ENCODE results near the gene C12orf57. TPM values are rescaled to one million over a fixed set of nuclear protein-coding genes. Genes with fewer than 3 reads are reported as not detected.

The C12orf57 gene
- total and polyA plus RNA-seq, 2 donors from 2014 or later: 175 to 336 TPM

DNA sequence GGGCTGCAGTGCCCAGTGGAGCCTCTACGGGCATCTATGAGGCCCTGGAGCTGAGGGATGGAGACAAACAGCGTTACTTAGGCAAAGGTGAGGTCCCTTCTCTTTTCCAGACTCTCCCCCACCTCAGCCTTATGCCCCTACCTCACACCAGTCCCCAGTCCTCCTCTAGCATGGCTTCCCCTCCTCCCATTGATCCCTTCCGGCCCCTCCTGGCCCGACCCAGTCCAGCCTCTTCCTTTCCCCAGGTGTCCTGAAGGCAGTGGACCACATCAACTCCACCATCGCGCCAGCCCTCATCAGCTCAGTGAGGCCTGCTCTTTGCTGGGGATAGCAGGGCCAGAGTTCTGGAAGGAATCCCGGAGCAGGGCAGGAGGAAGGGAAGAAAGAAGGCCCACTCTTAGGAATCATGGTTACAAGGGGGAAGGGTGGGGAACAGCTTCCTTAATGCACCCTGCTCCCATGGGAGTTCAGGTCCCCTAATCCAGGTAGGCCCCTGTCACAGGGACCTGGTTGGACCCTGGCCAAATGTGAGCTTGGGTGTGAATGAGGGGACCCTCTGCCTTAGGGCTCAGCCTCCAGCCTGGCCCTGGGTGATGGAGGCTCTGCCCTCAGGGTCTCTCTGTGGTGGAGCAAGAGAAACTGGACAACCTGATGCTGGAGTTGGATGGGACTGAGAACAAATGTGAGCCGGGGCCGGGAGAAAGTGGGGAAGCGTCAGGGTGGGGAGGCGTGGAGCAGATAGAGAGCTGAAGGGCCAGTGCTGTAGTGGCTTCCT is 27.2 kb upstream of the C12orf57 start:
- H3K36me3 ChIP-seq (ENCODE audit: control insufficient read depth in 2 of 3, insufficient read depth in 3 of 3, low read length in 3 of 3): no peaks in the 10 kb centered on the region
- H3K27ac ChIP-seq (ENCODE audit: low read depth in 2 of 2, low read length in 2 of 2): no peak overlapping the region
- H3K4me1 ChIP-seq (ENCODE audit: control insufficient read depth in 2 of 3, insufficient read depth in 2 of 3, low read depth in 1 of 3, low read length in 3 of 3): peaks cover 0 to 6% (median 0%) of the 10 kb centered on the region in 3 donors
- H3K9ac ChIP-seq (ENCODE audit: low read length in 3 of 3): no peak overlapping the region
- no peak for FAIRE-seq
- peak in 1 of 5 donors; percentile 52 for DNase-seq
- TF ChIP-seq, protein P1, sequence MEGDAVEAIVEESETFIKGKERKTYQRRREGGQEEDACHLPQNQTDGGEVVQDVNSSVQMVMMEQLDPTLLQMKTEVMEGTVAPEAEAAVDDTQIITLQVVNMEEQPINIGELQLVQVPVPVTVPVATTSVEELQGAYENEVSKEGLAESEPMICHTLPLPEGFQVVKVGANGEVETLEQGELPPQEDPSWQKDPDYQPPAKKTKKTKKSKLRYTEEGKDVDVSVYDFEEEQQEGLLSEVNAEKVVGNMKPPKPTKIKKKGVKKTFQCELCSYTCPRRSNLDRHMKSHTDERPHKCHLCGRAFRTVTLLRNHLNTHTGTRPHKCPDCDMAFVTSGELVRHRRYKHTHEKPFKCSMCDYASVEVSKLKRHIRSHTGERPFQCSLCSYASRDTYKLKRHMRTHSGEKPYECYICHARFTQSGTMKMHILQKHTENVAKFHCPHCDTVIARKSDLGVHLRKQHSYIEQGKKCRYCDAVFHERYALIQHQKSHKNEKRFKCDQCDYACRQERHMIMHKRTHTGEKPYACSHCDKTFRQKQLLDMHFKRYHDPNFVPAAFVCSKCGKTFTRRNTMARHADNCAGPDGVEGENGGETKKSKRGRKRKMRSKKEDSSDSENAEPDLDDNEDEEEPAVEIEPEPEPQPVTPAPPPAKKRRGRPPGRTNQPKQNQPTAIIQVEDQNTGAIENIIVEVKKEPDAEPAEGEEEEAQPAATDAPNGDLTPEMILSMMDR (IDR thresholded peaks at IDR 0.05; ENCODE audit: borderline replicate concordance, extremely low read depth, insufficient read depth): no peak
- no peaks in the 10 kb centered on the region for H3K27me3 ChIP-seq (ENCODE audit: control insufficient read depth, insufficient read depth, low read length)
- no peaks in the 10 kb centered on the region for H3K9me3 ChIP-seq (ENCODE audit: control insufficient read depth in 2 of 3, insufficient read depth in 1 of 3, low read length in 3 of 3)
- intact Hi-C loops (cut with DNase I): no loop called here
- no peak overlapping the region for H3K4me3 ChIP-seq (ENCODE audit: low read length in 3 of 3)

DNA sequence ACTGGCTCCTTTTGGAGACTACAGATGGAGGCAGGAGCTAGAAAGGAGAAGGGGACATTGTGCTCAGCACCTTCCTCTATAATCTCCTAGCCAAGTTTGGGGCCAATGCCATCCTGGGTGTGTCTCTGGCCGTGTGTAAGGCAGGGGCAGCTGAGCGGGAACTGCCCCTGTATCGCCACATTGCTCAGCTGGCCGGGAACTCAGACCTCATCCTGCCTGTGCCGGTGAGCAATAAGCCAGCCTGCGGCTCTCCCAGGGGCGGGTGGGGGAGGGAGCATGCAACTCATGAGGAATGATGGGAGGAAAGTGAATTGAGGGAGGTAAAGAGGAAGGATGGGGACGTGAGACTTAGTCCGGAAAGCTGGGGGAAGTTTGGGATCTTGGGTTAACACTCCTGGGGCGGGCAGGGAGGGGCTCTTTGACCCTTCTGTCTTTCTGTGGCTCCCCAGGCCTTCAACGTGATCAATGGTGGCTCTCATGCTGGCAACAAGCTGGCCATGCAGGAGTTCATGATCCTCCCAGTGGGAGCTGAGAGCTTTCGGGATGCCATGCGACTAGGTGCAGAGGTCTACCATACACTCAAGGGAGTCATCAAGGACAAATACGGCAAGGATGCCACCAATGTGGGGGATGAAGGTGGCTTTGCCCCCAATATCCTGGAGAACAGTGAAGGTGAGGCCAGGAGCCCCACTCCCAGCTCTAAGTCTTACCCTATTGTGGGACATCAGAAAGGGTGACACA is 26.2 kb upstream of the C12orf57 start:
- peak in 1 of 5 donors; percentile 43 for DNase-seq
- intact Hi-C loops (cut with DNase I): no loop called here

GRCh38 chr12:6919588-6919987 is 24.2 kb upstream of the C12orf57 start:
- peaks cover 0 to 11% (median 2%) of the 10 kb centered on the region in 3 donors for H3K4me1 ChIP-seq (ENCODE audit: control insufficient read depth in 2 of 3, insufficient read depth in 2 of 3, low read depth in 1 of 3, low read length in 3 of 3)
- DNase-seq: peak in 2 of 5 donors; percentile 25 to 30
- H3K9me3 ChIP-seq (ENCODE audit: control insufficient read depth in 2 of 3, insufficient read depth in 1 of 3, low read length in 3 of 3): no peaks in the 10 kb centered on the region
- no peak overlapping the region for H3K4me3 ChIP-seq (ENCODE audit: low read length in 3 of 3)
- no peaks in the 10 kb centered on the region for H3K36me3 ChIP-seq (ENCODE audit: control insufficient read depth in 2 of 3, insufficient read depth in 3 of 3, low read length in 3 of 3)
- H3K9ac ChIP-seq (ENCODE audit: low read length in 3 of 3): no peak overlapping the region
- no peaks in the 10 kb centered on the region for H3K27me3 ChIP-seq (ENCODE audit: control insufficient read depth, insufficient read depth, low read length)
- intact Hi-C loops (cut with DNase I): no loop called here
- FAIRE-seq: no peak
- TF ChIP-seq, protein P1 (IDR thresholded peaks at IDR 0.05; ENCODE audit: borderline replicate concordance, extremely low read depth, insufficient read depth): no peak
- H3K27ac ChIP-seq (ENCODE audit: low read depth in 2 of 2, low read length in 2 of 2): no peak overlapping the region

More for the DNA sequence above, 26.2 kb upstream of the C12orf57 start:
- H3K27ac ChIP-seq (ENCODE audit: low read depth in 2 of 2, low read length in 2 of 2): no peak overlapping the region
- H3K4me1 ChIP-seq (ENCODE audit: control insufficient read depth in 2 of 3, insufficient read depth in 2 of 3, low read depth in 1 of 3, low read length in 3 of 3): peaks cover 0 to 6% (median 0%) of the 10 kb centered on the region in 3 donors
- no peak overlapping the region for H3K4me3 ChIP-seq (ENCODE audit: low read length in 3 of 3)
- no peak overlapping the region for H3K9ac ChIP-seq (ENCODE audit: low read length in 3 of 3)
- H3K27me3 ChIP-seq (ENCODE audit: control insufficient read depth, insufficient read depth, low read length): no peaks in the 10 kb centered on the region
- no peak for FAIRE-seq
- no peaks in the 10 kb centered on the region for H3K9me3 ChIP-seq (ENCODE audit: control insufficient read depth in 2 of 3, insufficient read depth in 1 of 3, low read length in 3 of 3)
- H3K36me3 ChIP-seq (ENCODE audit: control insufficient read depth in 2 of 3, insufficient read depth in 3 of 3, low read length in 3 of 3): no peaks in the 10 kb centered on the region
- TF ChIP-seq, protein P1 (IDR thresholded peaks at IDR 0.05; ENCODE audit: borderline replicate concordance, extremely low read depth, insufficient read depth): no peak
